H1 (cell line): ENCODE measurements around the gene SHISA6.

Experiments
- CBX5 ChIP-seq: fragments of 300-800, 300-1000 bp; sonication (generic); IDR thresholded peaks from 2 replicates; pipeline ENCODE4 v1.7.1; 2016; ENCODE audit warnings: antibody characterized with exemption, low read length, low read depth
- CEBPB ChIP-seq: IDR thresholded peaks from 2 replicates; pipeline ENCODE4 v1.6.1; 2012; ENCODE audit warnings: low read depth, low read length
- CTCF ChIP-seq, 3 experiments: IDR thresholded peaks; 1 replicate in 2 of 3; 2 replicates in 1 of 3; pipeline versions ENCODE4 v1.5.1 to v1.6.1; 2011; ENCODE audit warnings: low read length in 3 of 3, mild to moderate bottlenecking in 3 of 3, inconsistent platforms in 2 of 3, low read depth in 1 of 3, moderate library complexity in 1 of 3; ENCODE audit not compliant: insufficient read depth in 1 of 3; ENCODE audit errors: control extremely low read depth in 1 of 3
- POLR2AphosphoS5 ChIP-seq: IDR thresholded peaks from 2 replicates; pipeline ENCODE4 v1.6.1; 2011; ENCODE audit warnings: low read depth, low read length

- TF ChIP-seq CTCF (IDR thresholded peaks at IDR 0.05; ENCODE audit: control extremely low read depth in 1 of 3, insufficient read depth in 1 of 3, low read depth in 1 of 3, low read length in 3 of 3) (no peak), CBX5 (no peak), CEBPB (no peak), POLR2AphosphoS5 (no peak)
These were observed 46.8 kb downstream of the SHISA6 start for GRCh38 chr17:11287791-11288190.
